ENCODE data around the gene THSD7A.

DNA sequence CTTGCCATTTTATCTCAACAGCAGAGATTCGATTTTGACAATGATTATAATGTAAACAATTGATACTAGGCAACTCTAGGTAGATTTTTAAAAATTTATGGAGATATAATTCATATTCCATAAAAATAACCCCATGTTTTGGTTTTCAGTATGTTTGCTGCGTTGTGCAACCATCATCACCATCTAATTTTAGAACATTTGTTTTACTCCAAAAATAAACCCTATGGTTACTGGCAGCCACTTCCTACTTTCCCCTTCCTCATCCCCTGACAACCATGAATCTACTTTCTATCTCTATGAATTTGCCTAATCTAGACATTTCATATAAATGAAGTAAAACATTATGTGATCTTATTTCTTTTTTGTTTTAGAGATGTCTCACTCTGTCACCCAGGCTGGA, 401.9 kb downstream of the THSD7A start:
- TF ChIP-seq POLR2AphosphoS5 (IDR thresholded peaks at IDR 0.05; ENCODE audit: low read depth, low read length): no peak
- no peak for TF ChIP-seq TAF1 (IDR thresholded peaks at IDR 0.05; ENCODE audit: borderline replicate concordance, low read depth, low read length)
- TF ChIP-seq POLR2A (IDR thresholded peaks at IDR 0.05; ENCODE audit: low read depth, low read length): no peak

Measured in GM12892 (cell line).